Mammary epithelial cell (primary cell): Measurements from ENCODE around the gene GLRX2.

Experiments
- EZH2 ChIP-seq: IDR thresholded peaks from 2 replicates; pipeline ENCODE4 v1.6.1; 2012; ENCODE audit warnings: low read length, inconsistent platforms, borderline replicate concordance
- TF ChIP-seq, protein P1 (sequence below), 2 donors: IDR thresholded peaks in 1 of 2; conservative IDR thresholded peaks in 1 of 2; 2 replicates each; pipeline ENCODE4 v1.5.1; 2011 to 2012; ENCODE audit warnings: inconsistent platforms in 2 of 2, low read length in 2 of 2, mild to moderate bottlenecking in 2 of 2, control low read depth in 1 of 2, low read depth in 1 of 2; ENCODE audit not compliant: insufficient read depth in 1 of 2; ENCODE audit errors: extremely low read depth in 1 of 2

DNA sequence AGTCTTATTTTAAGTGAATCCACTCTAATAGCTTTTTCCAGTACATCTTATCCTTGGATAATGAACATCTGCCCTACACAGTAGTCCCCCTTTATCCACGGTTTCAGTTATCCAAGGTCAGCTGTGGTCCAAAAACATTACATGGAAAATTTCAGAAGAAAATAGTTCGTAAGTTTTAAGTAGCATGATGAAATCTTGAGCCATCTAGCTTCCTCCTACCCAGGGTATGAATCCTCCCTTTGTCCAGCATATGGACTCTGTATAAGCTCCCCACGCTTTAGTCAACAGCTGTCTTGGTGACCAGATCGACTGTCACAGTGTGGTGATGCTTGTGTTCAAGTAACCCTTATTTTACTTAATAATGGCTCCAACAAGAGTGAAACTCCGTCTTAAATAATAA, 2.6 kb downstream of the GLRX2 start:
- no peak for TF ChIP-seq EZH2
- TF ChIP-seq, protein P1, sequence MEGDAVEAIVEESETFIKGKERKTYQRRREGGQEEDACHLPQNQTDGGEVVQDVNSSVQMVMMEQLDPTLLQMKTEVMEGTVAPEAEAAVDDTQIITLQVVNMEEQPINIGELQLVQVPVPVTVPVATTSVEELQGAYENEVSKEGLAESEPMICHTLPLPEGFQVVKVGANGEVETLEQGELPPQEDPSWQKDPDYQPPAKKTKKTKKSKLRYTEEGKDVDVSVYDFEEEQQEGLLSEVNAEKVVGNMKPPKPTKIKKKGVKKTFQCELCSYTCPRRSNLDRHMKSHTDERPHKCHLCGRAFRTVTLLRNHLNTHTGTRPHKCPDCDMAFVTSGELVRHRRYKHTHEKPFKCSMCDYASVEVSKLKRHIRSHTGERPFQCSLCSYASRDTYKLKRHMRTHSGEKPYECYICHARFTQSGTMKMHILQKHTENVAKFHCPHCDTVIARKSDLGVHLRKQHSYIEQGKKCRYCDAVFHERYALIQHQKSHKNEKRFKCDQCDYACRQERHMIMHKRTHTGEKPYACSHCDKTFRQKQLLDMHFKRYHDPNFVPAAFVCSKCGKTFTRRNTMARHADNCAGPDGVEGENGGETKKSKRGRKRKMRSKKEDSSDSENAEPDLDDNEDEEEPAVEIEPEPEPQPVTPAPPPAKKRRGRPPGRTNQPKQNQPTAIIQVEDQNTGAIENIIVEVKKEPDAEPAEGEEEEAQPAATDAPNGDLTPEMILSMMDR (conservative IDR thresholded peaks at IDR 0.05 in 1 of 2, IDR thresholded peaks at IDR 0.05 in 1 of 2; ENCODE audit: extremely low read depth in 1 of 2, insufficient read depth in 1 of 2, low read depth in 1 of 2, low read length in 2 of 2), result no peak
